Activated CD4-positive, alpha-beta T cell treated with anti-CD3 and anti-CD28 coated beads, Interleukin-2, amount 50 U/mL, for 48 hours (primary cell): Measurements from ENCODE around the gene MAPK9.

ENCODE experiments used
- DNase-seq, 2 experiments: peaks; one replicate each; pipeline ENCODE4 v3.0.0-alpha.2; 2020

The MAPK9 gene

DNA sequence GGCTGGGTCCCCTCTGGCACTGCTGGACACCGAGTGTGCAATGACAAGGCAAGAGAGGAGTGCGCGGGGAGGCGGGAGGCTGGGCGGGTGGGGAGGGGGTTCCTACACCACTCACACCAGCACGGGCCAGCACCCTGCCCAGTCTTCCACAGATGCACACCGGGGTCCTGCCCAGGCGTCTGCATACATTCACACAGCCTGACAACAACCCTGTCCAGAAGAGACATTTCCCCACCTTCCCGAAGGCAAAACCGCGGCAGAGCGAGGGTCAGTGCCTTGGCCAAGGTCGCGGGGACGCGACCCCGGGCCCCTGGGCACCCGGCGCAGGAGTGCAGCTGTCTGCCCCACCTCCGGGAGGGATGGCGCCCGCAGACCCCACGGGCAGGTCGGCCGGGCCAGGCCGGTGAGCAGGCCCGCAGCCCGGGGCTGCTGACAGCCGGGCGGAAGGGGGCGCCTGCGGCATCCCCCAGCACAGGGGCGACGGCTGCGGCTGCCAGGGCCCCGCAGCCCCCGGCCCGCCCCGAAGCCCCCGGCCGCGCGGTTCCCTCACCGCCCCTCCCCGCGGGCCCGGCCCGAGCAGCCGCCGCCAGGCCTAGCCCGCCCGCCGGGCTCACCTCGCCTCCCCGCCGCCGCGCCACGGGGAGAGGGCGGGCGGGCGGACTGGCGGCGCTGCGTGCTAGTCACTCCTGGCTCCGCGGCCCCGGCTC, 496 bp downstream of the MAPK9 start:
- DNase-seq, result peak; percentile 20 to 24

DNA sequence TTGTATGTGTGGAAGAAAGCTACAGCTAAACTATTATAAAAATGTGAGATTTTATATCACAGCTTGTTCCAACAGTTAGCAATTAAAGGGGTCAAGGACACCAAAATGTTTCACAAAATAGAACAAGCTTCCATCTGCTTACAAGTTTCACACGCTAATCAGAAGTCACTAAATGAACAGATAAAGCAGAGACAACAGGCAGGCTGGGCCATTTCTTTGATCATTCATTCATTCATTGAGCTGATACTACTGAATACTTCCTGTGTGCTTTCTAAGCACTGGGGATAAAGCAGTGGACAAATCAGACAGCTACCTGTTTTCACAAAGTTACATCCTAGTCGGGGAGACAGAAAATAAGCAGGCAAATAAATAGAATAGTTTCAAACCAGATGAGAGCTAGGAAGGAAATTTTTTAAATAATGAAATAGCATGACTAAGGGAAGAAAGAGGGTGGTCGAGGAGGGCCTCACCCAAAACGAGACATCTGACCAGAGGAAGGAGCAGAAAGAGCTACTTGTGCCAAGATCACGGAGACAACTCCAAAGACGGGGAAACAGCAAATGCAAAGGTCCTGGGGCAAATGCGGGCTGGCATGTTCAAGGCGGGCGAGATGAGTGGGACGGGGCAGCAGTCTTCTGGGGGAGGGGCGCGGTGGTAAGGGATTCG, 1.2 kb downstream of the MAPK9 start:
- DNase-seq, result no peak

- no peak for DNase-seq
These were observed 1.9 kb downstream of the MAPK9 start for GRCh38 chr5:180289966-180290365.

DNA sequence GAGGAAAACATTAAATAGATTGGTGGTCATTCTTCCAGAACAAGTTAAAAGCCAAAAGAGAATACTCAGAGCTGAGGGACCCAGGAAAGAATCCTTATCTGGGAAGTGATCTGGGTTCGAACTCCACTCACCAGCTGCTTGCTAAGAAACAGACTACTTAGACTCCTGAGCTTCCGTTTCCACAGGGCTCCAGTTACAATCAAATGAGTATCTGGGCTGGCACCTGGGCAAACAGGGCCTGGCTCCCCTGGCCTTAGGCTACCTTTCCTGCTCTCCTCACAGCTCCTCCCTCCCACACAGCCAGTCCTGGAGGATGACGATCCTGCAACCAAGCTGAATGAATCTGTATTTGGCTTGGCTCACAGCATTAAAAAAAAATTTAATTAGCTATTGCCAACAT, 2.5 kb downstream of the MAPK9 start:
- DNase-seq, result no peak

DNA sequence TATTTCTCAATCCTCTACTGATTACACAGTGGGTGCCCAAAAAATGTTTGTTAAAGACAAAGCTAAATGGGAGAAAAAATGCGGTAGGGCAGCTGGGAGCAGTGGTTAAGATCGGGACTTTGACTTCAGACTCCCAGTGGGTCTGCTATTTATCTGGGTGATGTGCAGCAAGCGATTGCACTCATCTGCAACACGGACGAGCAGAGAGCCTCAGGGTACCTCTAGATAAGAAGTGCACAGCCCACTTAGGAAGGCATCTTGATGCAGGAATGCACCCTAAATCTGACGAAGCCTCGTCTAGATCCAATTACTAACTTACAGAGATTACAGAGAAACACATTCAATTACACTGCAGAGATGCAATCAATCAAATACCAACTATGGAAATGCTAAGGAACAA, 4.0 kb downstream of the MAPK9 start:
- DNase-seq, result no peak

DNA sequence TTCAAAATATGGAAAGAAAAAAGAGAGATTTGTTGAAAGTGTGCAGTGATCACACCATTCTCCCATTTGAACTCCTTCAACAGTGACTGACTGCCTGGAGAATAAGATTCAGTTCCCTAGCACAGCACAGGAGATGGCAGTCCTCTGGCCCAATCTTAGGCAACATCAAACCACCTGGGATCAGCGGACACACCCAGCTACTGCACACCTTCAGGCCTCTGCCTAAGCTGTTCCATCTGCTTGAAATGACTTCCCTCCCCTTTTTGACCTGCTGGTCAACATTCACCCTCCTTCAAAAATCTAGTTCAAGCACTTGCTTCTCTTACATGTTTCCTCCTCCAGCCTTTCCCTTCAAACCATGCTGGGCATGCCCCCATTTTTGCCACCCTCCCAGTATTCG, 4.5 kb downstream of the MAPK9 start:
- no peak for DNase-seq

GRCh38 chr5:180284149-180284548, 7.7 kb downstream of the MAPK9 start:
- DNase-seq, result no peak

DNA sequence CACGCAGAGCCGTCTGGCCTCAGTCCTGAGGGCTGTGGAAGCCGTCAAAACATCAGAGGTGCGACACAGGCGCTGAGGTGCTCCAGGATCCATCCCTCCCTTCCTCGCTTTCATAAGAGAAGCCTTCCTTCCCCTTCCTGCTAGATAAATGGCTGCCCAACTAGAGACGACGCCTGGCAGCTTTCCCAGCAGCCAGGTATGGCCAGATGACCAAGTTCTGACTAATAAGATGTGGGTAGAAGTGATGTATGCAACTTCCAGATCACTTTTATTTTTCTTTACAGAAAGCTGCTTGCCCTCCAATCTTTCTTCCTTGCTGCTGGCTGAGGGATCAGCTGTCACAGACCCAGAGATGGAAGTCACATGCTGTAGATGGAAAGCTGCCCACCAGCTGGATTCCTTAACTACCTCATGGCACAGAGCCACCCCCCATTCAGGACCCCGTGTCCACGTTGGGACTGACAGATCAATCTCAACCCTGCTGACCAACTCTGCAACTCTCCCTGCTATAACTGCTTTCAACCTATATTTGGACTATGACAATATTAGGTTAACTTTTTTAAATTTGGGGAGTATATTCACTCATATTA, 8.8 kb downstream of the MAPK9 start:
- no peak for DNase-seq

DNA sequence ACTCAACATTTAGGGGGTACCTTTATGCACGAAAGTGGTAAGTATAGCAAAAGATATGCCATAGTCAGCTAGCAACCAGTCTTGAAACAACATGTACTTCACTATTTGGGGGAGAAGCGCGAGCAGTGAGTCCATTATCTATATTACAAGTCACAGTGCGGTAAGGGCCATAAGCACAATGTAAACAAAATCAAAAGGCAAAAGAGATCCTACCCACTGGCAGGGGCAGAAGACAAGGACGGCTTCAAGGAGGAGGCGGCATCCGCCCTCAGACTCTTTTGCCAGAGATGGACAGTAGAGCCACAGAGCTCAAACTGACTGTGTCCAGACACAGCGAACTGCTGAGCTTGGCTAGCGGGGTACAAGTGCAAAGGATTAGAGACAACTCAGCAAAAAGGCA, 9.6 kb downstream of the MAPK9 start:
- no peak for DNase-seq

DNA sequence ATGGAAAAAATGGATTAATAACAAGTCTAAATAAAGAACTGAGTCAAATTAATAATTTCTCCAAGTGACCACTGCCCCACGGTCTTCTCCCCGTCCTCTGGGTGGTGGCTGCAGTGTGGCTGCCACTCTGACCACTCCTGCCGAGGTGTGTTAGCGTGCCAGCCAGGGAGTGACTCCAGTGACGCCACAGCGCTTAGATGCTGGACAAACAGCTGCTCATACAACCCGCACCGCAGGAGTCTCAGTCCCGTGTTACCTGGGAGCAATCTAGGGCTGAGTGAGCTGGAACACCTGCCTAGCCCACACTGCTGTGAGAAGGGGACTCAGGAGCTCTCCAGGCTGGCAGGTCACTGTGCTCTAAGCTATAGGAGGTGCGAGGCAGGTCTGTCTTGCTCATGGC, 10.2 kb downstream of the MAPK9 start:
- no peak for DNase-seq

GRCh38 chr5:180274695-180275094, 17.2 kb downstream of the MAPK9 start:
- no peak for DNase-seq

DNA sequence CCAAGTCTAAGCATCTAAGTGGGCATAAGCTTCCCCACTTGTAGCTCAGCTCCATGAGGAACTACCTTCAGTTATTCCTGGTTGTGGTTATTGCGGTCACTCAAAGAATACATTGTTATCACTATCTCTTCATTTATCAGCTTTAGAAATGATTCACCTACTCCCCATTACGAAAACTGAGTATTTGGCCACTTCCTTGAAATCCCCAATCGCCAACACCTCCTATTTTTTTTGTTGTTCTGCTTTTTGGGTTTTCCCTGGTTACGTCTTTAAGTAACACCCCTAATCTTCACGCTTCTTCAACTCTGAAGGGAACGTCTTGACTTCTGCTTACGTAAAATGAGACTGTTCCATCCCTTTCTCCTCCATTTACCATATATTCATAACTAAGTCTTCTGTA, 20.7 kb downstream of the MAPK9 start:
- DNase-seq, result no peak

GRCh38 chr5:180259260-180259611, 32.6 kb downstream of the MAPK9 start:
- no peak for DNase-seq

DNA sequence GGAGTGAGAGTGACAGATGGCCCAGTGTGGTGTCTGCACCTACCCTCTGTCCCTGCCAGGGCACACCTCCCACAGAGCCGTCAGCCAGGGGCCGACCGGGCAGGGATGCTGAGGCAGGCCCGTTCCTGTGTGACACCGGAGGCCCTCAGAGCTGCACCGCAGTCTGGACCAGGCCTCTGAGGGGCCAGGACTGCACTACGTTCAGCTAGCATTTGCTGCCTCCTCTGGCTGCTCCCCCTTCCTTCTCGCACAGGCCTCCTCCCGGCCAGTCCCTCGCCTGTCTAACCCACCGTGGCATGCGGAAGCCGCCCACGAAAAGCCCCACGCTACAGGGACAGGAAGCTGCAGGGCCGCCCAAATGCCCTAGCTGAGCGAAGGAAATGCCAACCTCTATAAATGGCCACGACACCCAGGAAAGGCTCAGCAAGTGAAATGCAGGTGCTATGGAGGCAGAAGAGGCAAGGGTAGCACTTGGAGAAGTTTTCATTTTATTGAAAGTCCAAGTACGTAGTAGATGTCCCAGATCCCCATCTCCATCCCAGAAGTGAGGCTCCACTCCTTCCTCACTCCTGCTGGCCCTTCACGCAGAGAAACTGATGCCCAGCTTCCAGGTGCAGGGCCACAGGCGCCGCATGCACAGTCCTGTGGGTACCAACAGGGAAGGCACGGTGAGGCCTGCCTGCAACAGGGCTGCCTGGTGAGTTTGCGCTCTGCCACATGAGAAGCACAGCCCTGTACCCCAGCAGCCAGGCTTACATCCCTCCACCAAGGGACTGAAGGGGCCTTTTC, 38.7 kb downstream of the MAPK9 start:
- no peak for DNase-seq

DNA sequence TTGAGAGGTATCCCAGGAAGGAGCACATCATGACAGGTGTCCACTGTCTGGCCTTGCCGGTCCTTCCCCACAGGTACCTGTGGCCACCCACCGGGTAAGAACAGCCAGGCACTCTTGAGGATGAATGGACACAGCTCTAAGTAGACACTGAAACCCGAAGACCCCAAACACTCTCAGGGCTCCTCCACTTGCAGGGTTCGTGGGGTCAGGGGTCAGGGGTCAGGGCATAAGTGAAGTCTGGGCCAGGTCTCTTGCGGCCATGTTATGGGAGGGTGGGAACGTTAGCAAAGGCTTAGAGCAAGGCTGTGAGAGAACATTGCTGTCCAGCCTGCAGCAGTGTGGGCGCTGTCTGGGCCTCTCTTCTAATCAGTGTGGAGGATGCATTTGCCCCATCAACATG, 40.0 kb downstream of the MAPK9 start:
- DNase-seq, result no peak

DNA sequence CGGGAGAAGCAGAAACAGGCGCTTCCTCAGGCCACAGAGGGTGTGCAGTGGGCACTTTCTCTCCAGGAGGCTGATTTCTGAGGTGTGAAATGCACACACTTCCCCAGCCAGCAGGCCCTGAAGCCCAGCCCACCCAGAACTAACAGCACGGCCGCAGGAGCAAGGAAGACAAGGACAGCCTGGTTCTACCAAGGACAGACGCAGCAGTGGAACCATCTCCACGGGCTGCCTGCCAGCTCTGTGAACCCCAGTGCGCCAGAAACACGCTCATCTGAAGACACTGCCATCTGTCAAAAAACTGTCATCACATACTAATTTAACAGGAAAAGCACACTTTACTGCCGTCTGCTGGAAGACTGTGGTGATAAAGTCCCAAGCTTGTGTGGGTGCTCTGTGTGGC, 40.7 kb downstream of the MAPK9 start:
- no peak for DNase-seq

DNA sequence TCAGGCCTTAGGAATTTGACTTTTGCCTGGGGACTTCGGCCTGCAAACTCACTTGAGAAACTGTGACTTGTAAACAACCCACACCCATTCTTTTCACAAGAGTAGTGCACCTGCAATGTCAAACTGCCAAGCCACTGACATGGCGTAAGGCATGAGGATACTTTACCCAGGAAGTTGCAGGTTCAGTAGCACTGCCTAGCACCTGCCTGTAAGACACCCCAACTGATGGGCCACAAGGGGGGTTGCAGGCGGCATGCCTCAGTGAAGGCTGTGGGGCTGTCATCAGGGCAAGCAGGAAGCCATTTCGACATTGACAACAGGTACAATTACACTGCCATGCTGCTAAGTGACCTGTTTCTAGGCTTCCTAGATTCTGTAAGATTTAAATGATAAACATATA, 41.6 kb downstream of the MAPK9 start:
- no peak for DNase-seq

GRCh38 chr5:180241600-180241999, 50.3 kb downstream of the MAPK9 start:
- DNase-seq, result no peak

GRCh38 chr5:180238631-180239030, 53.3 kb downstream of the MAPK9 start:
- no peak for DNase-seq

DNA sequence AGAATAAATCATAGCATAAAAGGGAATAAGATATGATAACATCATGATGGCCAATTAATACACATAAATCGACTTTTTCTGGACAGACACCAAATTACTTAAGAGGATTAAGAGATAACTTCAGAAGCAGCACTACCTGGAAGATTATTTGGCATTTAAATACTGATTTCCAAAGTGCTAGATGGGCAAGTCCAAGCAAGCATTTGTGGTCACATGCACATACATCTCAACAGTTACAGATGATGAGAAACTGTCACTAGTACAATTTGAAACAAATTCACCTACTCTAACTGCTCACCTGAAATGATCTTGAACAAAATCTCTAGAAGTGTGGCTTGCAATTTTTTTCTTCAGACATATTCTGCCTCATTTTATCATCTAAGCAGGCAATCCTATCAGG, 56.0 kb downstream of the MAPK9 start:
- no peak for DNase-seq

- no peak for DNase-seq
These were observed 56.8 kb downstream of the MAPK9 start for GRCh38 chr5:180235077-180235476.

GRCh38 chr5:180234271-180234670, 57.6 kb downstream of the MAPK9 start:
- no peak for DNase-seq

- DNase-seq, result no peak
These were observed 58.2 kb downstream of the MAPK9 start for GRCh38 chr5:180233729-180234128.

DNA sequence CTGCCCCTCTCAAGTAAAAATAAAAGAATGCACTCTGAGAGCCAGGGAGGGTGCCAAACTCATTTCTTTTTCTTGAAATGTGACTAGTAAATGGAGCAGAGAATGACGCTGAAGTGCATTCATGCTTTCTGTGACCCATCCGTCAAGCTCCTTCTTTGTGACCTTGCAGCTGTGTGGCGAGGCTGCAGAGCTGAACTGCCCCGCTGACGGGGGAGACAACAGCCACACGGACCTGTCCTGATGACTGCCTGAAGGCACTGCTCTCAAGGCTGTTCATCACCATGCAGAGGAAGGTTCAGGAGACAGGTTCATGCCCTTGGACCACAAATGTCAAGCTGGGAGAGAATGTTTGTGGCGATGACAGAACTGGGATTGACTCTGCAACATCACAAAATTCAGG, 61.9 kb downstream of the MAPK9 start:
- DNase-seq, result no peak
